Measurements from ENCODE around the gene RAB24.
"Not testable (repeated sequence)": the region's sequence is repeated elsewhere in the genome, so short reads cannot be mapped to it uniquely, and the experiment has no call there.

Gene RAB24

DNA sequence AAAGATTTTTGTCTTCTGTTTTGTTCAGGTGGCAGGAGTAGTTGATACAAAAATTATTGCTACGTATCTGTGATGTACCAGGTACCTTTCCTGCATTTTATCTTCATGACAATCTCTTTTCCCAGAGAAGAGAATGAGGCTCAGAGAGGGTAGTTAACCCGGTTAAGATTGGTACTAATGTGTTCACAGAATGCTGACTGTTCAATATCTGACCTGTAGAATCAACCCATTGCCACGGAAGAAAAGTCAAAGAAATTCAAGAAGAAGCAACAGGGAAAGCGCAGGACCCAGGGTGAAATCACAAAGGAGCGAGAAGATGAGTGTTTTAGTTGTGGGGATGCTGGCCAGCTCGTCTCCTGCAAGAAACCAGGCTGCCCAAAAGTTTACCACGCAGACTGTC, 11.8 kb downstream of the RAB24 start:
- DNase-seq = no peak

DNA sequence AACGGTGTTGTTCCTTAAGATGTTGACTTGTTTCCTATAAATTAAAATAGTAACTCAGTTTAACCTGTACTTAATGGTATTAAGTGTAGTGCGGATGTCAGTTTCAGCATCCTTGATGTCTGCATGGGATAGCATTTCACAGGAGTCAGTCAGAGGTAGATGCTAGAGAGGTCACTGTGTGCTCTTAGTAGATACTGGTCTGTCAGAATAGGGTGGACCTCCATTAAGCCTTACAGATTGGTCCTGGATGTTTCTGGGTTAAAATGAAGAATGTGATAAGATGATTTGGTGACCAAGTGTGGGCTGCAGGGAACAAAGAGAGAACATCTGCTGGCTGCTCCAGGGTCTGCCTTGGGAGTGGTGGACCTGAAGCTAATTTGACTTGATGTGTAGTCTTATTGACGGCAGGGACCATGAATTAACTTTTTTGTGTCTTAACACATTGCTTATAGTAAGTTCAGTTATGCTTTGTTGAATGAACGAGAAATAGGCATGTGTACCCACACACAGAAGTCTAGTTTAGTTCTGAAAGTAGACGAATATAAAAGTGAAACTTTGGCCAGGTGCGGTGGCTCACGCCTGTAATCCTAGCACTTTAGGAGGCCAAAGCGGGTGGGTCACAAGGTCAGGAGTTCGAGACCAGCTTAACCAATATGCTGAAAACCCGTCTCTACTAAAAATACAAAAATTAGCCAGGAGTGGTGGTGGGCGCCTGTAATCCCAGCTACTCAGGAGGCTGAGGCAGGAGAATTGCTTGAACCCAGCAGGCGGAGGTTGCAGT, 12.5 kb downstream of the RAB24 start:
- DNase-seq = no peak

DNA sequence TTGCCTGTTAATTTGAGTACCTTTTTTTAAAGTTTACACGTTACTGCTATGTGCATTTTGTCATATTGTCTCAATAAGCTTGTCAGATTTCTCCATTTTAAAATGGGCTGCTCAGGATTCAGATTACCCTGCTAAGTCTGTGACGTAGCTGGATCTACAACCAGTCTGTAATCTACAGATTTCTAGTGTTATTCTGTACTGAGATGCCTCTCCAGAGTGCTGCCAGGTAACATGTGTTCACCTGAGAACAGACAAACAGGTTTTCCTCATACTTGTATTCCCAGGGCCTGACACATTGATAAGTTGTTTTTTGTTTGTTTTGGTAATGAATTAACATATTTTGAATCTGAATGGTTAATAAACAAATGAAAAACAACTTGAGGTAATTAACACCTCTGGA, 15.3 kb downstream of the RAB24 start:
- DNase-seq = no peak

DNA sequence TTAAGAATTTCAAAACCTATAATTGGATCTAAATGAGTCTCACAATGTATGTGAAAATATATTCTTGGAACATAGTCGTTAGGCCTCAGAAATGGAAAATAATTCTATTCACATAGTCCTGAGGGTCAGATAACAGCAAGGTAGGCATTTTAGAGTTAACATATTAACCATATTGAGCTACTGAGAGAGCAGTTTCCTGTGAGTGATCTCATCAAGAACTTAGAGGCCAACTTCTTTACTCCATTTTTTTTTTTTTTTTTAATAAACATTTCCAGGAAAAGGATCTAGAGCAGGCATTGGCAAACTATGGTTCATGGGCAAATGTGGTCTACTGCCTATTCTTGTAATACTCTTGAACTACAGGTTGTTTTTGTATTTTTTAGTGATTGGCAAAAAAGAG, 26.6 kb downstream of the RAB24 start:
- no peak for DNase-seq

- no peak for DNase-seq
Measured at GRCh38 chr5:177275883-177276282, 27.6 kb downstream of the RAB24 start.

DNA sequence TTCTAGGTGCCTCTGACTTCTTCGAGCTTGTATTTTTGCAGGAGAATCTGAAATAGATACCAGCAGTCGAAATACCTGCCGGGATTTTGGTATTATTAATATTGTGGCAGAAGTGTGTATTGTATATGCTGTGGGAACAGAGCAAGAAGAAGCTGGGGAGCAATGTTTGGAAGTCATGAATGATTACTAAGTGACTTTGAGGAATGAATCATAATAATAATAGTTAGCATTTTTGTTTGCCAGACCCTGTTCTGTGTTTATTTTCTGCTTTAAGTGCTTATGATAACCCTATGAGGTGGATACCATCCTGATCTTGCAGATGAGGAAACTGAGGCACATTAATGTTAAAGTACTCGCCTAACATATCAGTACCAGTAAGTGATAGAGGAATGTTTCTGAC, 32.4 kb downstream of the RAB24 start:
- no peak for DNase-seq

DNA sequence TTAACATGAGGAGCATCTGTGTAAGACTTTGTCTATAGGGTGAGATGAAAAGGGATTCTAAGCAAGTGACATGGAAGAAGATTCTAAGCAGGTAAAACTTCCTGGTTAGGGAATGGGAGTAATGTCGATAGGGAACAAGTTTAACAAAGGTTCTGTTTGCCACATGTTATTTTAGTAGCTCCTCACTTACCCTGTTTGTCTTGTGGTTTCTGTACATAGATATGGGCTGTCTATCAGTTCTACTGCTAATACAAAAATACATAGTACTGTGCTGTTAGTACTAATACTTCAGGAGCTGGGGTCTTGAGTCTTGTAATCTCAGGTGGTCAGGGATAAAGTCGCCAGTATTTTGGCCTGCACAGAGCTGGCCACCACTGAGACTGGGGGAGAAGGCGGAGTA, 32.9 kb downstream of the RAB24 start:
- no peak for DNase-seq

DNA sequence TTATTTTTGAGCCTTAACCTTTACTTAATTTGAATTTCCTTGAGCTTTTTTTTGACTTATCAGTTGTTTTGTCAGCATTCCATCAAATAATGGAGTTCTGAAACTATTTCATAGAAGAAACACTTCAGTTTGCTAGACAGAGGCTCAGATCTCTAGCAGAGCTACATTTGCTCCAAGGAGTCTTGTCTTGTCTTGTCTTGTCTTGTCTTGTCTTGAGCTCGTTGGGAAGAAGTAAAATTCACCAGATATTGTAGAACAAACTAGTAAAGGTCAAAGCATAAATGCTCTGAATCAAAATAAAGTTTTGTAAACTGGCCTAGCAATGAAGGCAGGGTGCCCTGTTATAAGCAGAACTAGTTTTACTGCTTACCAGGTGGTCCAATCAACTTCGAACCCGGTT, 33.5 kb downstream of the RAB24 start:
- DNase-seq = no peak

DNA sequence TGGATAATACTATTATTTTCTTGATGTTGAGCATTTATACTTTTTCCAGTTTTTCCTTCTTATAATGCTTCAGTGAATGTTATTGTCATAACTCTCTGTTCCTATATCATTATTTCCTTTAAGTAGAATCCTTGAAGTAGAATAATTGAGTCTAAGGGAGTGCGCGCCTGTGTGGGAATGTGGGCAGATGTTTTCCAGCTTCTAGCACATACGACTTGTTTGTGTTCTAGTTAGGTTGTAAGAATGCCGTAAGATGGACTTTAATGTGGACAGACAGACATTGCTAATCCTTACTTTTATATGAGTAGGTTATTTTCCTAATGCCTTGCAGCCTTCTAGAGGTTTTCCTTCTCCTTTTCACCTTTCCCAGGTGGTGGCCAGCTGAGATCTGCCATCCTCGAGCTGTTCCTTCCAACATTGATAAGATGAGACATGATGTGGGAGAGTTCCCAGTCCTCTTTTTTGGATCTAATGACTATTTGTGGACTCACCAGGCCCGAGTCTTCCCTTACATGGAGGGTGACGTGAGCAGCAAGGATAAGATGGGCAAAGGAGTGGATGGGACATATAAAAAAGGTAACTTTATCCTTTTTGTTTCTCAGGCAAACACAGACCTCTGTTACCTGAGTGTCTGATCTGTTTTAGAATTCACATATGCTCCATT, 34.2 kb downstream of the RAB24 start:
- no peak for DNase-seq

GRCh38 chr5:177265395-177265794, 38.1 kb downstream of the RAB24 start:
- no peak for DNase-seq

DNA sequence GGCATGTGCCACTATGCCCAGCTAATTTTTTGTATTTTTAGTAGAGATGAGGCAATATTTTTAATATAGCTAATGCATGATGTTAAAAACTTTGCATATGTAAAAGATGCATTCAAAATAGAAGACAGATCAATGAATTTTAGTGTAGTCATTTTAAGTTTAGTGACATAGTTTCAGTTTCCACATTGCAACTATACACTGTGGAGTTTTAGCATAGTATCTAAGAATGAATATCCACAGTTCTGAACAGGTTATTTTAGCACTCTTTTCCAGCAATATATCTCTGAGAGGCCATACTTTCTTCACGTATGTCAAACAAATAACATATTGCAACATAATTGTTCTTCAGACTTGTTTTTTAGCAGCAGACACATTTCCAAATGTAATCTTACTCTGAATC, 39.3 kb downstream of the RAB24 start:
- no peak for DNase-seq

DNA sequence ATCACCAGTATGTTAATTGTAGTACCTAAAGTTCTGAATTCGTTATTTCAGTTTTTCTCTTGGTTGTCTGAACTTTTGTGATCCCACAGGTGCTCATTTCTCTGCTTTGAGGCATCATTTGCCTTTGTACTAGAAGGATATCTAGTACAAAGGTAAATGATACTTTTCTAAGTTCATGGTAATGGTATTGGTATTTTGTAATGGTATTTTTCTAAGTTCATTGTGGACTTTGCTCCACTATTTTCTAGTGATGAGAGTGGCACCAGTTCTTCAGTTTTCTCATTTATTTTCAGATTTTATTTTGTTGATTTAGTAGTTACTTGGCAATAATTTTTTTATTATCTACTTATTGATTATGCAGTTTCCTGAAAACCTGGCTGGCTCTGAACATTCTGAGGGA, 42.0 kb downstream of the RAB24 start:
- DNase-seq = no peak

GRCh38 chr5:177260961-177261360, 42.6 kb downstream of the RAB24 start:
- DNase-seq = no peak

DNA sequence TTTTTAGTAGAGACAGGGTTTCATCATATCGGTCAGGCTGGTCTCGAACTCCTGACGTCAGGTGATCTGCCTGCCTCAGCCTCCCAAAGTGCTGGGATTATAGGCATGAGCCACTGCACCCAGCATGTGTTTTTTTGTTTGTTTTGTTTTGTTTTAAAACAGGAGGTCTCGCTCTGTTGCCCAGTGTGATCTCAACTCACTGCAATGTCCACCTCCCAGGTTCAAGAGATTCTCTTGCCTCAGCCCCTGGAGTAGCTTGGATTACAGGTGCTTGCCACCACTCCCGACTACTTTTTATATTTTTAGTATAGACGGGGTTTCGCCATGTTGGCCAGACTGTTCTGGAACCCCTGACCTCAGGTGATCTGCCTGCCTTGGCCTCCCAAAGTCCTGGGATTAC, 44.8 kb downstream of the RAB24 start:
- not testable (repeated sequence) for DNase-seq

GRCh38 chr5:177256296-177256695, 47.2 kb downstream of the RAB24 start:
- no peak for DNase-seq

DNA sequence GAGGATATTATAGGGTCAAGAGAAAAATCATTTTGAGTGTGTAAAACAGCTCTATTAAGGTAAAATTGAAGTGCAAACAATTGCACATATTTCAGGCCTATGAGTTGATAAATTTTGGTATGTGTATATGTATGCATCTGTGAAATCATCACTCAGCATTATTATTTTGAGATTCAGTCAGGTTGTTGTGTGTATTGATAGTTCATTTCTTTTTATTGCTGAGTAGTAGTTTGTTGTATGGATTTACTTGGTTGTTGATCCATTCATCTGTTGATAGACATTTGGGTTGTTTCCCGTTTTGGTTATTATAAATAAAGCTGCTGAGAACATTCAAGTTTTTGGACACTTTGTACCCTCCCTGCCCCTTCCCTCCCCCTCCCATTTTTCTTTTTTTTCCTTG, 50.3 kb downstream of the RAB24 start:
- no peak for DNase-seq
